Epithelial cell of alveolus of lung (primary cell): ENCODE measurements around the gene NDUFB10. TPM values are rescaled to one million over a fixed set of nuclear protein-coding genes. Genes with fewer than 3 reads are reported as not detected.

Source experiments
- total RNA-seq: library from RNA; depleted of rRNA; stranded (reverse); fragments of >200 nt; gene quantifications from 2 replicates; pipeline ENCODE4 v1.2.1, GENCODE V29; 2015

Gene NDUFB10
- total RNA-seq, result 289 and 350 TPM in 2 replicates

GRCh38 chr16:1959269-1960039 is at the start of gene NDUFB10:
Gene NDUFB10 (plus strand): TSS chr16:1959538. CDS start chr16:1959625, 87 bp downstream.

GRCh38 chr16:1918351-1919326 is 40.7 kb upstream of the NDUFB10 start, which contains the start of gene HS3ST6:
Gene HS3ST6 (minus strand): TSS chr16:1918415. CDS start chr16:1918323, 92 bp downstream.

GRCh38 chr16:1942810-1943726 is 16.3 kb upstream of the NDUFB10 start, which contains the start of gene MSRB1:
Gene MSRB1 (minus strand): TSS chr16:1943199. CDS start chr16:1943156, 43 bp downstream.

GRCh38 chr16:1964506-1965395 is 5.4 kb downstream of the NDUFB10 start, which contains the start of gene RPS2:
Gene RPS2 (minus strand): TSS chr16:1964826. CDS start chr16:1964625, 201 bp downstream.

GRCh38 chr16:1966460-1966859 is 7.1 kb downstream of the NDUFB10 start, which contains the start of gene RNF151:
Gene RNF151 (plus strand): TSS chr16:1966856. CDS start chr16:1966882, 26 bp downstream.

GRCh38 chr16:1971796-1972489 is 12.6 kb downstream of the NDUFB10 start, which contains the start of gene TBL3:
Gene TBL3 (plus strand): TSS chr16:1972053. CDS start chr16:1972165, 112 bp downstream.

GRCh38 chr16:1981398-1981836 is 22.1 kb downstream of the NDUFB10 start, which contains the start of gene NOXO1:
Gene NOXO1 (minus strand): TSS chr16:1981469. CDS start chr16:1981179, 290 bp downstream.

GRCh38 chr16:1983544-1984346 is 24.4 kb downstream of the NDUFB10 start, which contains the start of gene GFER:
Gene GFER (plus strand): TSS chr16:1984193. CDS start chr16:1984219, 26 bp downstream.

GRCh38 chr16:1989209-1990100 is 30.1 kb downstream of the NDUFB10 start, which contains the start of gene SYNGR3:
Gene SYNGR3 (plus strand): TSS chr16:1989970. CDS start chr16:1990103, 133 bp downstream.

GRCh38 chr16:2009791-2010510 is 50.6 kb downstream of the NDUFB10 start, which contains the start of gene ZNF598:
Gene ZNF598 (minus strand): TSS chr16:2009821.

Other genes starting within 250 kb of the NDUFB10 start
- gene NME3, start 188.0 kb upstream of the NDUFB10 start, total RNA-seq, result 70.7 and 98.0 TPM in 2 replicates
- gene EME2, start 186.7 kb upstream of the NDUFB10 start, total RNA-seq, result 3.2 and 8.9 TPM in 2 replicates
- gene MRPS34, start 186.4 kb upstream of the NDUFB10 start, total RNA-seq, result 96.9 and 118 TPM in 2 replicates
- gene SPSB3, start 177.0 kb upstream of the NDUFB10 start, total RNA-seq, result 25.3 and 62.7 TPM in 2 replicates
- gene NUBP2, start 176.6 kb upstream of the NDUFB10 start, total RNA-seq, result 112 and 137 TPM in 2 replicates
- gene IGFALS, start 165.8 kb upstream of the NDUFB10 start, total RNA-seq, result not detected in 2 replicates
- gene HAGH, start 132.7 kb upstream of the NDUFB10 start, total RNA-seq, result 13.3 and 24.7 TPM in 2 replicates
- gene FAHD1, start 132.3 kb upstream of the NDUFB10 start, total RNA-seq, result 22.0 and 61.2 TPM in 2 replicates
- gene MEIOB, start 87.4 kb upstream of the NDUFB10 start, total RNA-seq, result 0.08 TPM in 1 of 2 replicates, not detected in the other
- gene HS3ST6, start 41.1 kb upstream of the NDUFB10 start, total RNA-seq, result not detected in 2 replicates
- 7.4 and 10.2 TPM in 2 replicates for gene MSRB1, start 16.3 kb upstream of the NDUFB10 start, total RNA-seq
- not detected in 2 replicates for gene RPL3L, start 4.8 kb upstream of the NDUFB10 start, total RNA-seq
- 3,892 and 6,799 TPM in 2 replicates for gene RPS2, start 5.3 kb downstream of the NDUFB10 start, total RNA-seq
- not detected in 2 replicates for gene RNF151, start 7.3 kb downstream of the NDUFB10 start, total RNA-seq
- gene TBL3, start 12.5 kb downstream of the NDUFB10 start, total RNA-seq, result 51.7 and 71.4 TPM in 2 replicates
- not detected in 2 replicates for gene NOXO1, start 21.9 kb downstream of the NDUFB10 start, total RNA-seq
- 15.6 and 25.9 TPM in 2 replicates for gene GFER, start 24.7 kb downstream of the NDUFB10 start, total RNA-seq
- gene SYNGR3, start 30.4 kb downstream of the NDUFB10 start, total RNA-seq, result 5.4 and 7.6 TPM in 2 replicates
- 33.7 and 41.0 TPM in 2 replicates for gene ZNF598, start 50.3 kb downstream of the NDUFB10 start, total RNA-seq
- gene NPW, start 60.2 kb downstream of the NDUFB10 start, total RNA-seq, result 5.6 and 6.6 TPM in 2 replicates
- 56.8 and 85.8 TPM in 2 replicates for gene NHERF2, start 67.4 kb downstream of the NDUFB10 start, total RNA-seq
- 25.9 and 28.7 TPM in 2 replicates for gene NTHL1, start 88.3 kb downstream of the NDUFB10 start, total RNA-seq
- 33.1 and 51.4 TPM in 2 replicates for gene TSC2, start 88.4 kb downstream of the NDUFB10 start, total RNA-seq
- gene PKD1, start 176.4 kb downstream of the NDUFB10 start, total RNA-seq, result 72.0 and 175 TPM in 2 replicates
- gene RAB26, start 189.1 kb downstream of the NDUFB10 start, total RNA-seq, result 0.91 and 3.3 TPM in 2 replicates
- 65.8 and 73.5 TPM in 2 replicates for gene TRAF7, start 196.2 kb downstream of the NDUFB10 start, total RNA-seq
- gene CASKIN1, start 237.1 kb downstream of the NDUFB10 start, total RNA-seq, result under 0.01 and 0.08 TPM in 2 replicates
- 38.7 and 61.3 TPM in 2 replicates for gene MLST8, start 245.9 kb downstream of the NDUFB10 start, total RNA-seq